ENCODE measurements around the gene OR4F3.
"Not testable (repeated sequence)": the region's sequence is repeated elsewhere in the genome, so short reads cannot be mapped to it uniquely, and the experiment has no call there.

OR4F3 gene

GRCh38 chr5:181366968-181367367 lies at the start of gene OR4F3:
Gene OR4F3, plus strand, starts transcription at chr5:181367268.
- not testable (repeated sequence) for DNase-seq

Measured in activated naive CD4-positive, alpha-beta T cell treated with Interleukin-2 at 50 U/mL for 16 hours (primary cell).